C4-2B (cell line): ENCODE data around the gene ZNF521.

ENCODE experiments used
- CTCF ChIP-seq: fragments of 450-650 bp; conservative IDR thresholded peaks from 2 replicates; pipeline ENCODE4 v1.5.1; 2017; ENCODE audit warnings: mild to moderate bottlenecking
- ZFX ChIP-seq: fragments of 450-650 bp; IDR thresholded peaks from 2 replicates; pipeline ENCODE4 v1.6.1; 2017

- TF ChIP-seq CTCF = no peak
- no peak for TF ChIP-seq ZFX
Measured at GRCh38 chr18:25137197-25137472, 214.8 kb downstream of the ZNF521 start.
